ENCODE results near the gene ATG2B.

The ATG2B gene

GRCh38 chr14:96309896-96310330 is 53.2 kb downstream of the ATG2B start:
- DNase-seq (ENCODE audit: low read depth): no peak

GRCh38 chr14:96309133-96309895 is 53.8 kb downstream of the ATG2B start:
- DNase-seq (ENCODE audit: low read depth): no peak

GRCh38 chr14:96307434-96307833 is 55.7 kb downstream of the ATG2B start:
- no peak for DNase-seq (ENCODE audit: low read depth)

- DNase-seq (ENCODE audit: low read depth): no peak
These were observed 58.2 kb downstream of the ATG2B start for GRCh38 chr14:96304956-96305355.

- DNase-seq (ENCODE audit: low read depth): no peak
These were observed 59.2 kb downstream of the ATG2B start for GRCh38 chr14:96303981-96304380.

- DNase-seq (ENCODE audit: low read depth): no peak
These were observed 63.7 kb downstream of the ATG2B start for GRCh38 chr14:96299441-96299840.

GRCh38 chr14:96297997-96298515 is 65.1 kb downstream of the ATG2B start:
- no peak for DNase-seq (ENCODE audit: low read depth)

- DNase-seq (ENCODE audit: low read depth): no peak
These were observed 66.1 kb downstream of the ATG2B start for GRCh38 chr14:96297000-96297399.

- no peak for DNase-seq (ENCODE audit: low read depth)
These were observed 68.9 kb downstream of the ATG2B start for GRCh38 chr14:96294246-96294645.

- no peak for DNase-seq (ENCODE audit: low read depth)
These were observed 75.3 kb downstream of the ATG2B start for GRCh38 chr14:96287856-96288255.

- no peak for DNase-seq (ENCODE audit: low read depth)
These were observed 76.9 kb downstream of the ATG2B start for GRCh38 chr14:96286251-96286650.

- DNase-seq (ENCODE audit: low read depth): no peak
These were observed 77.5 kb downstream of the ATG2B start for GRCh38 chr14:96285667-96286066.

GRCh38 chr14:96284430-96284829 is 78.7 kb downstream of the ATG2B start:
- DNase-seq (ENCODE audit: low read depth): no peak

- no peak for DNase-seq (ENCODE audit: low read depth)
These were observed 79.1 kb downstream of the ATG2B start for GRCh38 chr14:96284008-96284407.

GRCh38 chr14:96281486-96281885 is 81.7 kb downstream of the ATG2B start:
- DNase-seq (ENCODE audit: low read depth): no peak

GRCh38 chr14:96280104-96280503 is 83.0 kb downstream of the ATG2B start:
- DNase-seq (ENCODE audit: low read depth): no peak

- DNase-seq (ENCODE audit: low read depth): no peak
These were observed 83.6 kb downstream of the ATG2B start for GRCh38 chr14:96279564-96279963.

GRCh38 chr14:96277890-96278289 is 85.3 kb downstream of the ATG2B start:
- DNase-seq (ENCODE audit: low read depth): no peak

GRCh38 chr14:96275177-96276112 is 87.7 kb downstream of the ATG2B start:
- no peak for DNase-seq (ENCODE audit: low read depth)

- no peak for DNase-seq (ENCODE audit: low read depth)
These were observed 88.6 kb downstream of the ATG2B start for GRCh38 chr14:96274543-96274942.

GRCh38 chr14:96274122-96274521 is 89.0 kb downstream of the ATG2B start:
- DNase-seq (ENCODE audit: low read depth): no peak

- no peak for DNase-seq (ENCODE audit: low read depth)
These were observed 89.5 kb downstream of the ATG2B start for GRCh38 chr14:96273629-96274028.

Data from HS-5 (cell line).